Measurements from ENCODE around the gene MDFIC.

DNA sequence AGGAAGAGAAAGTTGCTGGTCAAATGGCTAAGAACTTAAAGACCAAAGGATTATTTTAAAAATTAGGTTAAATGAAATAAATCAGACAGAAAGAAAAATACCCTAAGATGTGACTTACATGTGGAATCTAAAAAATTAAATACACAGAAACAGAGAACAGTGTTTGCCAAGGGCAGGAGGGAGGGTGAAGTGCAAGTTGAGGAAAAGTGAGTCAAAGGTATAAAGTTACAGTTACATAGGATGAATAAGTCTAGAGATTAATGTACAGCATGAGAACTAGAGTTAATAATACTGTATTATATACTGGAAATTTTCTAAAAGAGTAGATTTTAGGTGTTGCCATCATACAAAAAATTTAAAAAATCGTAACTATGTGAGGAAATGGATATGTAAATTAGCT, 146.3 kb downstream of the MDFIC start:
- no peak for TF ChIP-seq CTCF (conservative IDR thresholded peaks at IDR 0.05; ENCODE audit: low read length)
- TF ChIP-seq EZH2phosphoT487 (IDR thresholded peaks at IDR 0.05; ENCODE audit: borderline replicate concordance), result no peak

Measured in Loucy (cell line).